HepG2 (cell line): ENCODE data around the gene FUT3. TPM values are rescaled to one million over a fixed set of nuclear protein-coding genes. Genes with fewer than 3 reads are reported as not detected.

ENCODE experiments used
- BCL6 ChIP-seq: IDR thresholded peaks from 2 replicates; pipeline ENCODE4 v1.6.1; 2016; ENCODE audit warnings: missing genetic modification reagents, missing compliant biosample characterization
- RFX3 ChIP-seq: IDR thresholded peaks from 2 replicates; pipeline ENCODE4 v1.6.1; 2016; ENCODE audit warnings: missing biosample characterization, missing genetic modification reagents
- WIZ ChIP-seq: sonication (generic); formaldehyde crosslinking; IDR thresholded peaks from 2 replicates; pipeline ENCODE4 v1.5.1; 2020; ENCODE audit warnings: mild to moderate bottlenecking, missing genetic modification reagents
- ZBTB49 ChIP-seq: sonication (generic); formaldehyde crosslinking; IDR thresholded peaks from 2 replicates; pipeline ENCODE4 v1.4.0; 2020; ENCODE audit warnings: missing genetic modification reagents, borderline replicate concordance
- ZNF136 ChIP-seq: sonication (generic); formaldehyde crosslinking; IDR thresholded peaks from 2 replicates; pipeline ENCODE4 v1.8.1; 2022; ENCODE audit warnings: low read depth, mild to moderate bottlenecking, moderate library complexity, missing genetic modification reagents
- ZNF276 ChIP-seq: sonication (generic); formaldehyde crosslinking; IDR thresholded peaks from 2 replicates; pipeline ENCODE4 v1.4.0; 2020; ENCODE audit warnings: mild to moderate bottlenecking, low read depth, missing genetic modification reagents
- ZNF3 ChIP-seq: IDR thresholded peaks from 2 replicates; pipeline ENCODE4 v1.7.0; 2017; ENCODE audit warnings: inconsistent platforms
- ZNF343 ChIP-seq: sonication (generic); formaldehyde crosslinking; IDR thresholded peaks from 2 replicates; pipeline ENCODE4 v1.4.0; 2020; ENCODE audit warnings: mild to moderate bottlenecking, missing genetic modification reagents
- ZNF468 ChIP-seq: sonication (generic); formaldehyde crosslinking; IDR thresholded peaks from 2 replicates; pipeline ENCODE4 v1.8.0; 2022; ENCODE audit warnings: mild to moderate bottlenecking, moderate library complexity, missing genetic modification reagents
- ZNF607 ChIP-seq: sonication (generic); formaldehyde crosslinking; IDR thresholded peaks from 2 replicates; pipeline ENCODE4 v1.5.1; 2020; ENCODE audit warnings: missing genetic modification reagents, mild to moderate bottlenecking, borderline replicate concordance
- ZNF800 ChIP-seq: sonication (generic); formaldehyde crosslinking; IDR thresholded peaks from 2 replicates; pipeline ENCODE4 v1.4.0; 2020; ENCODE audit warnings: missing genetic modification reagents
- ZSCAN22 ChIP-seq: sonication (generic); formaldehyde crosslinking; IDR thresholded peaks from 2 replicates; pipeline ENCODE4 v1.4.0; 2020; ENCODE audit warnings: mild to moderate bottlenecking, missing genetic modification reagents
- polyA plus RNA-seq, 8 experiments: library from polyadenylated mRNA; depleted of rRNA in 3 of 8; stranded (reverse) in 7 of 8; unstranded in 1 of 8; fragments of >200 nt; fragmentation: Illumina TruSeq in 4 of 8; extraction: Trizol in 4 of 8; gene quantifications; 2 replicates each; pipeline versions ENCODE4 v1.2.1 to v1.2.3, GENCODE V29; 2011 to 2016; ENCODE audit warnings: low read depth in 4 of 8, missing spikeins in 1 of 8, mixed read lengths in 1 of 8; ENCODE audit not compliant: insufficient read depth in 1 of 8
- total RNA-seq, 5 experiments: library from RNA; depleted of rRNA; stranded (reverse); fragments of >200 nt; fragmentation: Illumina TruSeq; extraction: Trizol; gene quantifications; 2 replicates each; pipeline ENCODE4 v1.2.3, GENCODE V29; 2016; ENCODE audit warnings: low read depth in 1 of 5
- TF ChIP-seq, protein P1 (sequence below): sonication (generic); formaldehyde crosslinking; IDR thresholded peaks from 2 replicates; pipeline ENCODE4 v1.8.1; 2023; ENCODE audit warnings: mild to moderate bottlenecking, missing genetic modification reagents, borderline replicate concordance
- TF ChIP-seq, protein P2 (sequence below): sonication (generic); formaldehyde crosslinking; IDR thresholded peaks from one replicate; pipeline ENCODE4 v1.5.1; 2020; ENCODE audit warnings: mild to moderate bottlenecking, missing genetic modification reagents; ENCODE audit errors: not compliant biosample characterization

Gene FUT3
- total and polyA plus RNA-seq, 2 of the 13 experiments (the other 11 are each of a cell fraction or from before 2014, with no cell fraction given), result 0.53 to 1.1 TPM

- no peak for TF ChIP-seq RFX3 (CRISPR knock-in tag)
- no peak for TF ChIP-seq ZNF607 (CRISPR knock-in tag)
- no peak for TF ChIP-seq ZBTB49
- no peak for TF ChIP-seq ZNF136
- TF ChIP-seq ZNF468, result no peak
- TF ChIP-seq ZNF276 (CRISPR knock-in tag), result no peak
- TF ChIP-seq, protein P1, sequence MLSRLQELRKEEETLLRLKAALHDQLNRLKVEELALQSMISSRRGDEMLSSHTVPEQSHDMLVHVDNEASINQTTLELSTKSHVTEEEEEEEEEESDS (CRISPR knock-in tag), result no peak
- peak; percentile 74 for TF ChIP-seq BCL6
- no peak for TF ChIP-seq ZNF800
- no peak for TF ChIP-seq ZNF3 (CRISPR knock-in tag)
- TF ChIP-seq ZNF343 (CRISPR knock-in tag), result no peak
- TF ChIP-seq, protein P2, sequence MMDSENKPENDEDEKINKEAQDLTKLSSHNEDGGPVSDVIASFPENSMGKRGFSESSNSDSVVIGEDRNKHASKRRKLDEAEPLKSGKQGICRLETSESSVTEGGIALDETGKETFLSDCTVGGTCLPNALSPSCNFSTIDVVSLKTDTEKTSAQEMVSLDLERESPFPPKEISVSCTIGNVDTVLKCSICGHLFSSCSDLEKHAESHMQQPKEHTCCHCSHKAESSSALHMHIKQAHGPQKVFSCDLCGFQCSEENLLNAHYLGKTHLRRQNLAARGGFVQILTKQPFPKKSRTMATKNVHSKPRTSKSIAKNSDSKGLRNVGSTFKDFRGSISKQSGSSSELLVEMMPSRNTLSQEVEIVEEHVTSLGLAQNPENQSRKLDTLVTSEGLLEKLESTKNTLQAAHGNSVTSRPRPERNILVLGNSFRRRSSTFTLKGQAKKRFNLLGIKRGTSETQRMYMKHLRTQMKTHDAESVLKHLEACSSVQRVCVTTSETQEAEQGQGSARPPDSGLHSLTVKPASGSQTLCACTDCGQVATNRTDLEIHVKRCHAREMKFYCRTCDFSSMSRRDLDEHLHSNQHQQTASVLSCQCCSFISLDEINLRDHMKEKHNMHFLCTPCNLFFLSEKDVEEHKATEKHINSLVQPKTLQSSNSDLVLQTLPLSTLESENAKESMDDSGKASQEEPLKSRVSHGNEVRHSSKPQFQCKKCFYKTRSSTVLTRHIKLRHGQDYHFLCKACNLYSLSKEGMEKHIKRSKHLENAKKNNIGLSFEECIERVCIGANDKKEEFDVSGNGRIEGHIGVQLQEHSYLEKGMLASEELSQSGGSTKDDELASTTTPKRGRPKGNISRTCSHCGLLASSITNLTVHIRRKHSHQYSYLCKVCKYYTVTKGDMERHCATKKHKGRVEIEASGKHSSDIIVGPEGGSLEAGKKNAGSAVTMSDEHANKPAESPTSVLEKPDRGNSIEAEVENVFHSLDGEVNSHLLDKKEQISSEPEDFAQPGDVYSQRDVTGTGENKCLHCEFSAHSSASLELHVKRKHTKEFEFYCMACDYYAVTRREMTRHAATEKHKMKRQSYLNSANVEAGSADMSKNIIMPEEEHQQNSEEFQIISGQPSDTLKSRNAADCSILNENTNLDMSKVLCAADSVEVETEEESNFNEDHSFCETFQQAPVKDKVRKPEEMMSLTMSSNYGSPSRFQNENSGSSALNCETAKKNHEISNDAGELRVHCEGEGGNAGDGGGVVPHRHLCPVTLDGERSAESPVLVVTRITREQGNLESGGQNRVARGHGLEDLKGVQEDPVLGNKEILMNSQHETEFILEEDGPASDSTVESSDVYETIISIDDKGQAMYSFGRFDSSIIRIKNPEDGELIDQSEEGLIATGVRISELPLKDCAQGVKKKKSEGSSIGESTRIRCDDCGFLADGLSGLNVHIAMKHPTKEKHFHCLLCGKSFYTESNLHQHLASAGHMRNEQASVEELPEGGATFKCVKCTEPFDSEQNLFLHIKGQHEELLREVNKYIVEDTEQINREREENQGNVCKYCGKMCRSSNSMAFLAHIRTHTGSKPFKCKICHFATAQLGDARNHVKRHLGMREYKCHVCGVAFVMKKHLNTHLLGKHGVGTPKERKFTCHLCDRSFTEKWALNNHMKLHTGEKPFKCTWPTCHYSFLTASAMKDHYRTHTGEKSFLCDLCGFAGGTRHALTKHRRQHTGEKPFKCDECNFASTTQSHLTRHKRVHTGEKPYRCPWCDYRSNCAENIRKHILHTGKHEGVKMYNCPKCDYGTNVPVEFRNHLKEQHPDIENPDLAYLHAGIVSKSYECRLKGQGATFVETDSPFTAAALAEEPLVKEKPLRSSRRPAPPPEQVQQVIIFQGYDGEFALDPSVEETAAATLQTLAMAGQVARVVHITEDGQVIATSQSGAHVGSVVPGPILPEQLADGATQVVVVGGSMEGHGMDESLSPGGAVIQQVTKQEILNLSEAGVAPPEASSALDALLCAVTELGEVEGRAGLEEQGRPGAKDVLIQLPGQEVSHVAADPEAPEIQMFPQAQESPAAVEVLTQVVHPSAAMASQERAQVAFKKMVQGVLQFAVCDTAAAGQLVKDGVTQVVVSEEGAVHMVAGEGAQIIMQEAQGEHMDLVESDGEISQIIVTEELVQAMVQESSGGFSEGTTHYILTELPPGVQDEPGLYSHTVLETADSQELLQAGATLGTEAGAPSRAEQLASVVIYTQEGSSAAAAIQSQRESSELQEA, result no peak
- no peak for TF ChIP-seq ZSCAN22 (CRISPR knock-in tag)
- TF ChIP-seq WIZ (CRISPR knock-in tag), result no peak; the same call in 1 of the 2 replicates
Observed at GRCh38 chr19:5880604-5881078, 29.4 kb upstream of the FUT3 start (continued).
